Activated T-cell treated with anti-CD3 and anti-CD28 coated beads, Interleukin-2, amount 50 U/mL, for 48 hours (primary cell): Measurements from ENCODE around the gene ZNF354B.
A peak's percentile ranks its signal among the peaks of the same experiment; 100 is the strongest.

Experiments used
- DNase-seq, 2 experiments: peaks; one replicate each; pipeline ENCODE4 v3.0.0-alpha.2; 2020

Gene ZNF354B

DNA sequence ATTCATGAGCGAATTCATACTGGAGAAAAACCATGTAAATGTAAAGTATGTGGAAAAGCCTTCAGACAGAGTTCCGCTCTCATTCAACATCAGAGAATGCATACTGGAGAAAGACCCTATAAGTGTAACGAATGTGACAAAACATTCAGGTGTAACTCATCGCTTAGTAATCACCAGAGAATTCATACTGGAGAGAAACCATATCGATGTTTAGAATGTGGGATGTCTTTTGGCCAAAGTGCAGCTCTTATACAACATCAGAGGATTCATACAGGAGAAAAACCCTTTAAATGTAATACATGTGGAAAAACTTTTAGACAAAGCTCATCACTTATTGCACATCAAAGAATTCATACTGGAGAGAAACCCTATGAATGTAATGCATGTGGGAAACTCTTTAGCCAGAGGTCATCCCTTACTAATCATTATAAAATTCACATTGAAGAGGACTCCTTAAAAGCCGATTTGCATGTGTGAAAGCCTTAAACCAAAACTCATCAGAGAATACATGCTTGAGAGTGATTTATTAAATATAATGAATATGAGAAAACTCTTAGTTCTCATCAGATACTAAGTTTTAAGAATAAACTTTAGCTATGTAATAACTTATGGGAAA lies 24.2 kb downstream of the ZNF354B start:
- DNase-seq: no peak

GRCh38 chr5:178895615-178896571 lies 36.1 kb downstream of the ZNF354B start, which contains the start of gene ZFP2:
Gene ZFP2, plus strand, starts transcription at chr5:178895913. Its CDS starts 35,401 bp downstream, at chr5:178931314.
- peak; percentile 46 to 59 for DNase-seq

GRCh38 chr5:178899289-178899688 lies 39.5 kb downstream of the ZNF354B start:
- no peak for DNase-seq

DNA sequence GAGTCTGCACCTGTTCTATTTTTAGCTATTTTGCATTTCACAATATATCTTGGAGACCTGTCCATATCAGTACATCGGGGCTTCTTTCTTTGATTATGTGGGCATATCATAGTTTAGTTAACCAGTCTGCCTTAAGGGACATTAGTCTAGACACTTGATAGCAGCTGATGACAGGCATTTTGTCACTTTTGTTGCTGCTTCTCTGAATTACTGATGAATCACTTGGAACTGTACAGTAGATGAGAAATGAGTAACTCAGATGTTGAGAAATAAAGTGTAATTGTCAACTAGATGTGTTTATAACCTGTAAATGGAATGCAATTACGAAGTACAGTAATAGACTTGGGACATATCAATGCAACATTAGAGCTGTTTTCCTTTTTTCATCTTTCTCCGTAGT lies 43.1 kb downstream of the ZNF354B start:
- no peak for DNase-seq

GRCh38 chr5:178931846-178932760 lies 72.3 kb downstream of the ZNF354B start:
- DNase-seq: no peak
